Activated effector memory CD4-positive, alpha-beta T cell treated with Interleukin-2 at 50 U/mL for 16 hours (primary cell): ENCODE data around the gene PIM3.

Experiments used
- DNase-seq: peaks from one replicate; pipeline ENCODE4 v3.0.0-alpha.2; 2020

PIM3 gene

GRCh38 chr22:49928555-49929210 is 31.9 kb upstream of the PIM3 start:
- DNase-seq = no peak

- peak; percentile 65 for DNase-seq
Observed at GRCh38 chr22:49929211-49929979, 31.2 kb upstream of the PIM3 start.

- no peak for DNase-seq
Observed at GRCh38 chr22:49929994-49930575, 30.5 kb upstream of the PIM3 start.

GRCh38 chr22:49930596-49931412 is 29.8 kb upstream of the PIM3 start:
- no peak for DNase-seq

GRCh38 chr22:49933236-49934159 is 27.1 kb upstream of the PIM3 start:
- no peak for DNase-seq

- DNase-seq = no peak
Observed at GRCh38 chr22:49934160-49934890, 26.2 kb upstream of the PIM3 start.

GRCh38 chr22:49934891-49935557 is 25.5 kb upstream of the PIM3 start:
- DNase-seq = peak; percentile 69

GRCh38 chr22:49935561-49935960 is 25.0 kb upstream of the PIM3 start:
- no peak for DNase-seq

GRCh38 chr22:49936018-49936972 is 24.3 kb upstream of the PIM3 start:
- peak; percentile 82 for DNase-seq

GRCh38 chr22:49936973-49937757 is 23.4 kb upstream of the PIM3 start:
- DNase-seq = no peak

- no peak for DNase-seq
Observed at GRCh38 chr22:49937758-49938564, 22.6 kb upstream of the PIM3 start.

- DNase-seq = no peak
Observed at GRCh38 chr22:49938565-49939136, 21.9 kb upstream of the PIM3 start.

- DNase-seq = no peak
Observed at GRCh38 chr22:49941507-49942316, 18.9 kb upstream of the PIM3 start.

- no peak for DNase-seq
Observed at GRCh38 chr22:49942565-49943404, 17.8 kb upstream of the PIM3 start.

GRCh38 chr22:49943405-49943765 is 17.2 kb upstream of the PIM3 start:
- no peak for DNase-seq
